ENCODE results near the gene SLC35C1.

DNA sequence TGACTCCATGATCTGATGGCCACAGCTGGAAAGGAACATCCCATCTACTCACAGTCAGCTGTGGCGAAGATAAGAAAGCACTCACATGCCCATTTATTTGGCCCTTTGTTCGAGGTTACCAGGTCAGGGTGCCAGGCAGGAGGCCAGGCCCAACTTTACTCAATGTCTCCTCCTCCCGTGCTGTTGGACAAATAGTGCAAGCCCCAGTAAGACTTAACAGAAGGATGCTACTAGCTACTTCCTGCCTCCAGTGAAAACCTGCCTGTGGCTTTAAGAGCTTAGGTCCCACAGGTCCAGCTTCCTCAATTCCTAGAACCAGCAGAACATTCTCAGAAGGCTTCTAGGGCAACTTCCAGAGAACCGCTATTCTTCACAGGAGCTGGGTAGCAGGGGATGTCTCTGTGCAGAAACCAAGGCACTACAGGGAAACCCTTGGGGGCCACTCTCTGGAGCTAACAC lies 29.4 kb downstream of the SLC35C1 start:
- no peak for TF ChIP-seq YY1 (IDR thresholded peaks at IDR 0.05; ENCODE audit: insufficient read depth, insufficient read length)
- TF ChIP-seq ZNF274 (IDR thresholded peaks at IDR 0.05; ENCODE audit: low read depth, low read length): no peak

Data from NT2/D1 (cell line).